GM21360 (cell line): ENCODE data around the gene CRYGC.

Experiments used
- ATAC-seq: cut with Tn5 transposase; IDR thresholded peaks from one replicate; pipeline ENCODE4 v1.9.1; 2021; ENCODE audit warnings: mild to moderate bottlenecking, moderate library complexity; ENCODE audit not compliant: unreplicated experiment

The CRYGC gene

DNA sequence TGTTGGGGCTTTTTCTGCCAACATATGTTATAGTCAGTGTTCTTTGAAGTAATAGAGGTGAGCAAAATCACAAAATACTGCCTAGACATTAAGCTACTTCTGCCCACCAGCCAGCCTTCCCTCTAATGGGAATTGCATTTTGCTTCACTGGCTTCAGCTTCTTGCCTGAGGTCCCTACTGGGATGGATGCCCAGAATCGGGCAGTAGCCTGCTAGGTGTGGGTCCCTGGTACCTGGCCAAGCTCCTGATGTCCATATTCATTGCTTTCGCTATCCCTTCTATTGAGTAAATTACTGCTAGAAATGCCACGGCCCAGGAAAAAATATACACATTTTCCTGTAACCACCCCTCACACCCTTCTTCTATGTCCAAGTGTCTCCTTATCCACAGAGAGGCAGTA, 32.3 kb downstream of the CRYGC start:
- no peak for ATAC-seq

DNA sequence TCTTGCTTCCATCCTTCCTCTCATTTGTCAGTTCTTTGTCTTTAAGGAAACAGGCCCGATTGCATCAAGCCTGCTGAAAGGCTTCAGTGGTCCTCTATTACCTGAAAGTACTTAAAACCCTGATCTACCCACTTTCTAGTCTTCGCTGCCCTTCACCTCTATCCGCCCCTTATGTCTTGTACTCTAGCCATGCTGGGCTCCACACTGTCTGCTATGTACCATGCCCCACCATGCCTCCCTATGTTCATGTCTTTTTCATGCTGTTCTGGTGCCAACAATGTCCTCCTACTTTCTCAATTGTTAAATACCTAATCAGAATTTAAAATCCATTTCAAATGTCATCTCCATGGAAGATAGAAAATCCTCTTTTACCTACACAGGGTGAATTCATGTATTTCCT, 33.5 kb downstream of the CRYGC start:
- no peak for ATAC-seq

DNA sequence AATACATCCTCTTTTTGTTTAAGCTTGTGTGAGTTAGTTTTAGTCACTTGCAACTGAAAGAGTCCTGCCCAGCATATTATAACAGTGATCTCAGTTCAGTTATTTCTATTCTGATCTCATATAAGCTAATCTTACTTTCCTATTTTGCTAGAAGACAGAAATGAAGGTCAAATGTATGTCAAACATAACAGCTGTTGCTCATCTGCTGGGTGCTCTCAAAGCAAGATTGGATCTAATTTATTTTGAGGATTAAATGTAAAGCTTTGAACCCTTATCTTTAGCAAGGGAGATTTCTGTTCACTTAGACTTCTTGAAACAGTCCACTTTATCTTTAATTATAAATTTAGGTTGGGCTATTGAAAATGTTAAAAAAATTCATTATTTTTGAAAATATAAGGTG, 36.5 kb downstream of the CRYGC start:
- no peak for ATAC-seq

DNA sequence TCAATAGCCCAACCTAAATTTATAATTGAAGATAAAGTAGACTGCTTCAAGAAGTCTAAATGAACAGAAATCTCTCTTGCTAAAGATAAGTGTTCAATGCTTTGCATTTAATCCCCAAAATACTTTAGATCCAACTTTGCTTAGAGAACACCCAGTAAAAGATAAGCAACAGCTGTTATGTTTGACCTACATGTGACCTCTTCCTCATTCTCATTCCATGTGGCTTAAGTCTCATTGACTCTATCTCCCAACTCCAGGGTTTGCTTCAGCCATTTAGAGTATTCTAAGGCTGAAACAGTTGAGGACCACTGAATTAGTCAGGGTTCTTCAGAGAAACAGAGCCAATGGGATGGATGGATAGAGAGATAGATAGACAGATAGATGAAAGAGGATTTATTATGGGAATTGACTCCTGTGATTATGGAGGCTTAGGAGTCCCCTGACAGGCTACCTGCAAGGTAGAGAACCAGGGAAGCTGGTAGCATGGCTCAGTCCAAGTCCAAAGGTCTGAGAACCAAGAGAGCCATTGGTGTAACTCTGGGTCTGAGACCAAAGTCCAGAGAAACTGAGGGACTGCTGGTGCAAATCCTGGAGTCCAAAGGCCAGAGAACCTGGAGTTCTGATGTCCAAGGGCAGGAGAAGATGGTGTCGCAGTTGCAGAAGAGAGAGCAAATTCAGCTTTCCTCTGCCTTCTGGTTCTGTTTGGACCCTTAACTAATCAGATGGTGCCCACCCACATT, 37.4 kb downstream of the CRYGC start:
- ATAC-seq: no peak

DNA sequence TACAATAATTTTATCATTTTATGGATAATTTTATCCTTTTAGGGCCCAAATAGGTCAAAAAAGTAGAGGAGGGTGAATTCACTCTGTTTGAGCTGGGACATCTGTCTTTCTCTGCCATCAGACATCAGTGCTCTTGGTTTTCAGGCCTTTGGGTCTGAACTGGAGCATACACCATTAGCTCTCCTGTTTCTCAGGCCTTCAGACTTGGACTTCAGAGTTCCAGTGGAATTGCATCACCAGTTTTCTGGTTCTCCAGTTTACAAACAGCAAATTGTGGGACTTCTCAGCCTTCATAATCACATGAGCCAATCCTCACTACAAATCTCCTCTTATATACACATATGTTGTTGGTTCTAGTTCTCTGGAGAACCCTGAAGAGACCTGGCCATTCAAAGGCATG, 39.2 kb downstream of the CRYGC start:
- no peak for ATAC-seq

GRCh38 chr2:208086029-208086428, 43.6 kb downstream of the CRYGC start:
- no peak for ATAC-seq

GRCh38 chr2:208083807-208084206, 45.8 kb downstream of the CRYGC start:
- ATAC-seq: no peak
